DLD1 (cell line): ENCODE measurements around the gene HRH1.

ENCODE experiments used
- in situ Hi-C: cut with HindIII; loops from 2 replicates; pipeline ENCODE4 v1.10.0; 2017; ENCODE audit warnings: low sequenced_read_pairs

HRH1 gene

DNA sequence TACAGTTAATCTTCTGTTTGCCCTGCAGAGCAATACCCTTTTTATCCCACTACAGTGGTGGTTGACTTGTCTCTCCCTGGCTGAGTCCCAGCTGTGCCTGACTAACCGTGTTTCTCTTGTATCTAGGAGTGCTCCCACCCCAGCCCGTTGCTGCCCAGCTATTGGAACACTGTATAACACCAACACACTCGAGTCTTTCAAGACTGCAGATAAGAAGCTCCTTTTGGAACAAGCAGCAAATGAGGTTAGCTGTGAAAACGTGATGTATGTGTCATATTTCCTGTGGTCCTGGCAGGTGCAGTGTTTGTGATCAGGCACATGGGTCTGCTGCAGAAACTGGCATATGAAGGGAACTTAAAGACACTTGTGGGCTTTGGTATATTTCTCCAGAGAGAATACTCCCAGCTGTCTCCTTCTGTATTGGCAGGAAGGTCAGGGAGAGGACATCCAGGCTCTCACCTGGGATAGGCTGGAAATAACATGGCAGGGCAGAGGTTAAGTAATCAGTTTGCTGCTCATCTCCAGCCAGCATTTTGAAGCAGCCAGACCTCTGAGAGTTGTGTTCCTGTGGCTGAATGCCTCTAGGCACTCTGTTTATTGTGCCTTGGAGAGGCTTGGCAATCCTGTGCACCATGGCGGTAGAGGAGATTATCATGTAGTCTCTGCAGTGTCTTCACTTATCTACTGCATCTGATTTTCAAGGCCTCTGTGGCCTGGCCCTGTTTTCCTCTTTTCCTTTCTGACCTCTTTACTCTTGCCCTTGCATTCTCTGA, 152.7 kb downstream of the HRH1 start:
- in situ Hi-C loops = no loop called here

DNA sequence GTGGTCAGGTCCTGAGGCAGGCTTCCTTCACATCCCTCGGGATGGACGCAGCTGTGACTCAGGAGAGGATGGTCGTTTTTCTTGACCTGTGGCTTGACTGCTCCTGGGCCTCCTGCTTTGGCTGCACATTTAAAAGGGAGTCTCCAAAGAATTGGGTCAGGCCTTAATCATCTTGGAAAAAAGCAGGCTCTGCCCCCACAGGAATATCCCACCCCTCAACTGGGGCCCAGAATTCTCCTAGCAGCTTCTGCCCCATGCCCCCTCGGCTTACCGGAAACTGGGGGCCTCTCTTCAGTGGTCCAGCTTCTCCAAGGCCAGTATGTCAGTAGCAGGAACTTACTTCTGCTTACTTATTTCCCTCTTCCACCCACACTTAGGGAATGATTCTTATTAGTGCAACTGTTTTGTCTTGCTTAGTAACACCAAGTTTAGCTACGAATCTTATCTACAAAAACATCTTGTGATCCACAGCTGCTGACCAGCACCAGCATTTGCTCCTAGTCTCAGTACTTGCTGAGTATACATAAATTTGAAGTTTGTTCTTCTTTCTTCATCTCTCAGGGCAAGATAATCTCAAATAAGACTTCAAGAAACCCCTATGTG, 153.6 kb downstream of the HRH1 start:
- in situ Hi-C loops = no loop called here

DNA sequence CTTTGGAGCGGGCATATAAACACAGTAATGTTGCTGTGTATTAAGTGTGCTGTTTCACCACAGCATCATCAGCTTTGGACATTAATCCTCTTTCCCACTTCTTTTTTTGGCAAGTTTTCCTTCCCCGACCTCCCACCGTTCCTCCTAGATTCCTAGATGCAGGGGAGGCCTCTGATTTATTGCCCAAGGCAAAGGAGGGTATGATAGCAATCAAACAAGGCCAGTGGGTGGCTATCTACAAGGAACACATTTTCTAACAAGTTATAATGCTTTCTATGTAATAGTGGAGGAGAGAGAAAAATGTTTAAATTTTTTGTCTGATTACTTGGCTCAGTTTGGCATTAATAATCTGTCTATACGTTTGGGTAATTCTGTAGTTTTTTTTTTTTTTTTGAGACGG, 156.0 kb downstream of the HRH1 start:
- in situ Hi-C loops = no loop called here

DNA sequence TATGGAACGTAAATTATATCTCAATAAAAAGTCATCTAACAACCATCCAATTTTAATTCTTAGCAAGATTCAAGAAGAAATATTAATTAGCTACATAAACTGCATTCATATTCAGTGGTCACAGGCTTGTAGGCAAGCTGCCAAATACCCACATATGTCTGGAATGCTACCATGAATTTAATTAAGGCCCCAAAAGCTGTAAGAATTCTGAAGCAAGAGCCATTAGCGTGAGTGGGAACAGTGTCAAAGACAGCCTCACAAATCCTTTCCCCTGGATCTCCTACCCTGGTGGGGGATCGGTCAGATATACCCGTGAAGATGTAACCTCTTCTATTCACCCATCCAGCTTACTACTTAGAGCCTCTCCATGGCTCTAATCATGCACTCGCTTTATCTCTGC, 157.9 kb downstream of the HRH1 start:
- in situ Hi-C loops = no loop called here
